CD14-positive monocyte (primary cell): ENCODE data around the gene GGT7. TPM values are rescaled to one million over a fixed set of nuclear protein-coding genes. Genes with fewer than 3 reads are reported as not detected.
A peak's percentile ranks its signal among the peaks of the same experiment; 100 is the strongest.

Source experiments
- DNase-seq, 3 donors: peaks; one replicate each; pipeline ENCODE4 v3.0.0-alpha.2; 2011 to 2022
- H2AFZ ChIP-seq: 2 replicates; pipeline ENCODE4 v1.6.0; 2012; ENCODE audit warnings: mild to moderate bottlenecking, low read depth, low read length, inconsistent platforms; ENCODE audit not compliant: insufficient read depth, poor library complexity, severe bottlenecking
- H3K27ac ChIP-seq, 2 donors: 1 replicate in 1 of 2; 2 replicates in 1 of 2; pipeline ENCODE4 v1.5.1; 2012 to 2013; ENCODE audit warnings: low read length in 2 of 2, control low read depth in 1 of 2, inconsistent platforms in 1 of 2, low read depth in 1 of 2, mild to moderate bottlenecking in 1 of 2
- H3K27me3 ChIP-seq, 2 donors: one replicate each; pipeline versions ENCODE4 v1.6.0 to v1.6.1; 2011 to 2013; ENCODE audit warnings: low read length in 2 of 2; ENCODE audit not compliant: control insufficient read depth in 2 of 2, insufficient read depth in 2 of 2
- H3K36me3 ChIP-seq, 2 donors: replicated peaks in 1 of 2; 1 replicate in 1 of 2; 2 replicates in 1 of 2; pipeline versions ENCODE4 v1.5.1 to v1.6.1; 2012 to 2013; ENCODE audit warnings: low read length in 2 of 2, control low read depth in 1 of 2, inconsistent platforms in 1 of 2, mild to moderate bottlenecking in 1 of 2; ENCODE audit not compliant: insufficient read depth in 2 of 2, control insufficient read depth in 1 of 2
- H3K4me1 ChIP-seq, 2 donors: 1 replicate in 1 of 2; 2 replicates in 1 of 2; pipeline versions ENCODE4 v1.5.1 to v1.6.1; 2012 to 2013; ENCODE audit warnings: low read length in 2 of 2, control low read depth in 1 of 2, inconsistent platforms in 1 of 2, mild to moderate bottlenecking in 1 of 2, moderate library complexity in 1 of 2; ENCODE audit not compliant: insufficient read depth in 2 of 2, control insufficient read depth in 1 of 2
- H3K4me2 ChIP-seq: replicated peaks from 2 replicates; pipeline ENCODE3; 2012; ENCODE audit warnings: low read length, moderate library complexity, mild to moderate bottlenecking; ENCODE audit not compliant: poor library complexity, severe bottlenecking; ENCODE audit errors: extremely low read depth
- H3K4me3 ChIP-seq, 3 experiments: fragments of 200-600 bp in 1 of 3; sonication (generic) in 1 of 3; replicated peaks in 1 of 3; 1 replicate in 2 of 3; 2 replicates in 1 of 3; pipeline ENCODE4 v1.5.1; 2011 to 2013; ENCODE audit warnings: low read length in 3 of 3, mild to moderate bottlenecking in 3 of 3, control low read depth in 2 of 3, low read depth in 2 of 3, inconsistent platforms in 1 of 3, moderate library complexity in 1 of 3
- H3K79me2 ChIP-seq: 2 replicates; pipeline ENCODE4 v1.6.0; 2012; ENCODE audit warnings: mild to moderate bottlenecking, control low read depth, inconsistent platforms, low read length, moderate library complexity; ENCODE audit not compliant: insufficient read depth
- H3K9ac ChIP-seq: 2 replicates; pipeline ENCODE4 v1.6.0; 2017; ENCODE audit warnings: low read length, mild to moderate bottlenecking; ENCODE audit not compliant: insufficient read depth, poor library complexity, severe bottlenecking
- H3K9me3 ChIP-seq, 2 donors: replicated peaks in 1 of 2; 1 replicate in 1 of 2; 2 replicates in 1 of 2; pipeline versions ENCODE4 v1.5.1 to v1.6.1; 2012 to 2013; ENCODE audit warnings: low read length in 2 of 2, control low read depth in 1 of 2; ENCODE audit not compliant: control insufficient read depth in 1 of 2, insufficient read depth in 1 of 2
- H4K20me1 ChIP-seq: 2 replicates; pipeline ENCODE4 v1.6.0; 2012; ENCODE audit warnings: mild to moderate bottlenecking, low read length, control low read depth, moderate library complexity; ENCODE audit not compliant: insufficient read depth
- H3K27ac Mint-ChIP-seq, 7 donors: one replicate each; pipeline ENCODE4 v1.8.0; 2020; ENCODE audit warnings: mild to moderate bottlenecking in 7 of 7, mixed read lengths in 7 of 7, moderate library complexity in 6 of 7, inconsistent platforms in 2 of 7
- H3K27me3 Mint-ChIP-seq, 3 donors: one replicate each; pipeline ENCODE4 v1.8.0; 2021 to 2022; ENCODE audit warnings: low read depth in 3 of 3, mild to moderate bottlenecking in 3 of 3, mixed read lengths in 3 of 3, moderate library complexity in 3 of 3, inconsistent platforms in 1 of 3
- H3K36me3 Mint-ChIP-seq, 2 donors: one replicate each; pipeline ENCODE4 v1.8.0; 2020; ENCODE audit warnings: mixed read lengths in 2 of 2, inconsistent platforms in 1 of 2, mild to moderate bottlenecking in 1 of 2
- H3K4me1 Mint-ChIP-seq: one replicate; pipeline ENCODE4 v1.8.0; 2020; ENCODE audit warnings: mild to moderate bottlenecking, mixed read lengths
- H3K4me3 Mint-ChIP-seq, 2 donors: one replicate each; pipeline ENCODE4 v1.8.0; 2020; ENCODE audit warnings: mild to moderate bottlenecking in 2 of 2, mixed read lengths in 2 of 2, moderate library complexity in 1 of 2
- H3K9me3 Mint-ChIP-seq, 7 donors: one replicate each; pipeline ENCODE4 v1.8.0; 2020 to 2022; ENCODE audit warnings: mixed read lengths in 7 of 7, mild to moderate bottlenecking in 6 of 7, moderate library complexity in 6 of 7, inconsistent platforms in 2 of 7
- CTCF ChIP-seq: fragments of 200-600 bp; IDR thresholded peaks from one replicate; pipeline ENCODE4 v1.8.0; 2022; ENCODE audit warnings: antibody characterized with exemption, mild to moderate bottlenecking
- WGBS: methylation state at CpG from one replicate; pipeline ENCODE4 v1.1.5; 2013; ENCODE audit warnings: missing lambda C conversion rate; ENCODE audit not compliant: insufficient coverage; 5-methylcytosine and 5-hydroxymethylcytosine counted together
- intact Hi-C, 2 donors: fragments of 100-400 bp; cut with micrococcal nuclease; formaldehyde crosslinking; loops; one replicate each; pipeline versions ENCODE4 v1.15.0 to v1.15.1; 2023
- polyA plus RNA-seq, 3 donors: library from polyadenylated mRNA; depleted of rRNA in 1 of 3; unstranded in 2 of 3; stranded (reverse) in 1 of 3; fragments of 300-500 nt in 2 of 3; fragments of >200 nt in 1 of 3; fragmentation: Illumina TruSeq in 2 of 3; gene quantifications; 1 replicate in 2 of 3; 2 replicates in 1 of 3; pipeline ENCODE4 v1.2.3, GENCODE V29; 2012 to 2021

The GGT7 gene
- polyA plus RNA-seq, 3 donors: 2.1 to 10.3 (median 2.4) TPM

- Histone ChIP-seq H3K4me1 (peaks cover 50 to 51% of the 10 kb centered on the region in 2 donors), H3K9me3 (no peaks in the 10 kb centered on the region), H4K20me1 (peaks cover 6% of the 10 kb centered on the region), H2AFZ (peak overlapping the region; percentile 22), H3K4me3 (peak overlapping the region; percentile 43 to 79 (median 51)), H3K27me3 (no peaks in the 10 kb centered on the region), H3K4me2 (peak overlapping the region; percentile 77), H3K9ac (peak overlapping the region; percentile 68), H3K79me2 (peaks cover 40% of the 10 kb centered on the region), H3K27ac (peak overlapping the region; percentile 94 to 99), H3K36me3 (no peaks in the 10 kb centered on the region)
- 0% methylated on average over 19 of the region's 20 CpGs for WGBS
- peaks cover 1 to 13% (median 9%) of the 10 kb centered on the region in 3 donors for H3K27me3 Mint-ChIP-seq
- peak overlapping the region; percentile 99 to 100 (median 100) for H3K27ac Mint-ChIP-seq
- H3K36me3 Mint-ChIP-seq: peaks cover 4 to 6% of the 10 kb centered on the region in 2 donors
- TF ChIP-seq CTCF: peak; percentile 10
- intact Hi-C loops: loop anchor here (2.0 to 5.0 kb wide), 5 partner anchors 15 to 741 kb away; partner anchors contain the start of genes EDEM2 (in 1 of the 2) and SPAG4 (in 1 of the 2)
- H3K9me3 Mint-ChIP-seq: peaks cover 0 to 2% (median 0%) of the 10 kb centered on the region in 7 donors
- peaks cover 67% of the 10 kb centered on the region for H3K4me1 Mint-ChIP-seq
- DNase-seq: peak; percentile 96 to 100 (median 99)
- peak overlapping the region; percentile 96 to 100 for H3K4me3 Mint-ChIP-seq
Measured at GRCh38 chr20:34875642-34876405, 3.2 kb upstream of the GGT7 start.

- H3K36me3 ChIP-seq: no peaks in the 10 kb centered on the region
- peaks cover 1 to 13% (median 9%) of the 10 kb centered on the region in 3 donors for H3K27me3 Mint-ChIP-seq
- no peaks in the 10 kb centered on the region for H3K9me3 ChIP-seq
- no peaks in the 10 kb centered on the region for H4K20me1 ChIP-seq
- H3K4me2 ChIP-seq: peak overlapping the region; percentile 77
- H3K4me1 Mint-ChIP-seq: peaks cover 61% of the 10 kb centered on the region
- no CpG with 5 or more reads among the region's 2 CpGs for WGBS
- peaks cover 0 to 2% (median 0%) of the 10 kb centered on the region in 7 donors for H3K9me3 Mint-ChIP-seq
- intact Hi-C loops: loop anchor here in 1 of 2 donors (1.0 to 5.0 kb wide), 4 partner anchors 42 to 333 kb away; partner anchors contain the start of genes GSS, MYH7B and TRPC4AP
- peak; percentile 85 for TF ChIP-seq CTCF
- H3K4me3 ChIP-seq: no peak overlapping the region
- H3K79me2 ChIP-seq: peaks cover 24% of the 10 kb centered on the region
- H3K4me3 Mint-ChIP-seq: peak overlapping the region; percentile 60 to 69
- DNase-seq: peak; percentile 72 to 84 (median 81)
- peaks cover 50 to 51% of the 10 kb centered on the region in 2 donors for H3K4me1 ChIP-seq
- peaks cover 2 to 3% of the 10 kb centered on the region in 2 donors for H3K36me3 Mint-ChIP-seq
- H3K27ac ChIP-seq: peak overlapping the region; percentile 94 to 99
- peak overlapping the region; percentile 99 to 100 (median 100) for H3K27ac Mint-ChIP-seq
- no peaks in the 10 kb centered on the region for H3K27me3 ChIP-seq
- H2AFZ ChIP-seq: peak overlapping the region; percentile 49
- H3K9ac ChIP-seq: no peak overlapping the region
Measured at GRCh38 chr20:34874094-34874654, 1.5 kb upstream of the GGT7 start.
